Stimulated activated CD4-positive, alpha-beta T cell treated with anti-CD3 and anti-CD28 coated beads, TNF-alpha, amount 100 ng/mL, for 48 hours (primary cell): ENCODE results near the gene C16orf95.

ENCODE experiments used
- DNase-seq, 3 donors: peaks; one replicate each; pipeline ENCODE4 v3.0.0-alpha.2; 2020; ENCODE audit warnings: low read depth in 3 of 3

The C16orf95 gene

DNA sequence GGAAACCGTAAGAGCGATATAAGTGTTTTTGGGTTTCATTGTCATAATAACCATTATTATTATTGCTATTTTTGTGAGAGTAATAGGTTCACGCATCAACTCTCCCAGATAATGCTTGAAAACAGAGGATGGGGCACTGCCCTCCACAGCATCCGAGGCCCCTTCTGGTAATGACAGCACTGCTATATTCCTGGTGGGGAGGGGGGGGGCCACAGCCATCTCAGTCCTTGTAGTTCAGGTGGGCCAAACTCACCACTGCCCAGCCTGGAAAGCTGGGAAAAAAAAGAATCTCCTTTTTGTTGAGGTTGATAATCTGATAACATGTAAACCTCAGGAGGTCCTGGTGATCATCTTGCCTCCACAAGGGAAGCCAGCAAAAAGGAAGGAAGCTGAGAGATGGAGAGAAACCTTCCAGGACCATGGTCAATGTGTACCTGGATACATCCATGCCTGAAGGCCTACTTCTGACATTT lies 706 bp downstream of the C16orf95 start:
- DNase-seq: no peak

DNA sequence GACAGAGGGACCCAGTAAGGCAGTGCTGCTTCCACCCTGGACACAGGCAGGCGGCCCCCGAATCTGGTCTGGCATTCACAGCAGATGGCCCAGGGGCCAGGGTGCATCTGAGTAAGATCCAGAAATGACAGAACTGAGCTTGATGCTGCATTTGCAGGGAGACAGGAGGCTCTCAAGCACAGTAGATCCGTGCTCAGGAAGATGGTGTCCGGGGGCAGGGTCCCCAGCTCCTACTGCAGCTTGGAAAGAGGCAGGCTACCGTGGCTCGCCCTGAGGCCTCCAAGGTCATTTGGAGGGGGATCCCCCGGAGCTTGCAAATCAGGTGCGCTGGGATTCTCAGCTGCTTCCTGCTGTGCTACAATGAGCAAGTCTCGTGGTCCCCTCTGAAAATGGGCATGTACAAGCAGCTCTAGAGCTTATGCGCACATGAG lies 2.2 kb downstream of the C16orf95 start:
- no peak for DNase-seq

DNA sequence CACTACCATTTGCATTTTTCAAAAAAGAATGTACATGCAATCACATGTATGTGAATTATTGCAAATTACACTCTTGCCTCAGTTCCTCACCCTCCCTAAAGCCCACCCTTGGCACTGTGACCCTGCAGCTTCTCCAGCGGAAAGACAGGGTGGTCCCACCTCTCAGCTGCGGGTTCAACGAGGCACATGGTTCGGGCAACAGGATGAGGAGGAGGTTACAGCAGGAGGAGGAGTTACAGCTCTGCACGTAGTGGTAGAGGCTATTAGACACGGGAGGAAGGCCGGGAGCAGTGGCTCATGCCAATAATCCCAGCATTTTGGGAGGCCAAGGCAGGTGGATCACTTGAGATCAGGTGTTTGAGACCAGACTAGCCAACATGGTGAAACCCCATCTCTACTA lies 5.2 kb downstream of the C16orf95 start:
- DNase-seq: no peak

DNA sequence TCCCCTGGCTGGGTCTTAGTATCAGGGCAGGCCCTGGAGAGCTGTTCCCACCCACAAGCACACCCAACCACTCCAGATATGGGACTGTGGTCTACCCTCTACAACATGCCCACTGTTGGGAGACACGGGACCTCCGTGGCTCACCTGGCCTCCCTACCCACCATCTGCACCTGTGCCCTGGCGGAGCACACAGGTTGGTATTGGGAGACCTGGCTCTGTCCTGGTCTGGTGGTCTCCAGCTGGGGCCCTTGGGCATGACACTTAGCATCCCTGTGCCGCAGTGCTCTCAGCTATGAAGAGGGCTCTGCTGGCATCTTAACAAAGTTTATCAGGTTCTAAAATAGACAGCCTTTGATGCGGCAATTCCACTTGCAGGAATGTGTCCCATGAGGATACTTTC lies 5.8 kb downstream of the C16orf95 start:
- no peak for DNase-seq

DNA sequence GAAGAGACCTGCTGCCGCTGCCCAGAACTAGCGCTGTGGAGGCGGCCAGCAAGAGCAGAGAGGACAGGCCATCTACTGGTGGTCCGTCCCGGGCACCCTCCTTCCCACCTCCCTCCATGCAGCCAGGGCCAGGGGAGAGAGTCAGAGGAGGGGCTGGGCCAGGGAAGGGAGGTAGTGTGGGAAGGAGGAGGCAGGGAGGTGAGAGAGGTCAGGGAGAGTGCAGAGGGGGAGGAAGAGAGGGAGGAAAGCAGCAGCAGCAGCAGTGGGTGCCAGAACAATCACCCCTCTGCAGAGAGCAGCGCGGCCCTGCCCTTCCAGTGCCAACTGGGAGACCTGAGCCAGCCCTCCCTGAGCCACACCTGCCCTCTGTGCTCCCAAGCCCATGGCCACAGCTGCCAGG lies 6.6 kb downstream of the C16orf95 start:
- DNase-seq: no peak

DNA sequence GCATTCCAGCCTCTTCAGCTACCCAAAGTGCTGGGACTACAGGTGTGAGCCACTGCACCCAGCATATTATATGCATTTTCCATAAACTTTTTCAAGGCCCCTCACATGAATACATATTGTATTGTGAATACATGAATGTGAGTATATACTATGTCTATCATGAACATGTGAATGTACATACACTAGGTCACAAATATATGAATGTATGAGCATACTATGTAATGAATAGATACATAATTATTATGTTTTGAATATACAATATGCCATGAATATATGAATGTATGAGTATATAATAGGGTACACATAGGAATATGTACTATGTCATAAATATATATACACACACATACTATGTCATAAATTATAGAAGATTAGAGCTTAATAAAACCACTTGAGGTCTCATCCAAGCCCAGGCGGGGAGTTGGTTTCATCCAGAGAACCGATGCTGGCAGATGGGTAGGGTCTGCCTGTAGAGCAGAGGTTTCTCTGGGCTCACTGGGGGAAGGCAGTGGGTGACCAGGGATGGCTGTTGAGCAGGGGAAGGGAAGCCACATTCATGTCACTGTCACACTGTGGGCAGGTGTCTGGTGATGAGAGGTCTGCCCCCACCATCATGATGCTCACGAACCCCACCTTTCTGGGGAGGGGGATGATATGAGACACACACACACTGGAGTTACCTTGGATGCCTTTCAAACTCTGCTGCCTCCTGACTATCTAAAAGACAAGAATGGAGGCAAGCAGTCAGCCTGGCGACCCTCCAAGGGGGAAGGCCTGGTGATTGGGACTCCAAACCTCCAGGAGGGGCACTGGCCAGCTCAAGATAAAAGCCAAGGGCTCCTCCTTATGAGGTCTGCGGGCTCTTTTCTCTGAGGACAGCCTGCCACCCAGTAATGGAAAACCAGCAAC lies 7.3 kb downstream of the C16orf95 start:
- no peak for DNase-seq

DNA sequence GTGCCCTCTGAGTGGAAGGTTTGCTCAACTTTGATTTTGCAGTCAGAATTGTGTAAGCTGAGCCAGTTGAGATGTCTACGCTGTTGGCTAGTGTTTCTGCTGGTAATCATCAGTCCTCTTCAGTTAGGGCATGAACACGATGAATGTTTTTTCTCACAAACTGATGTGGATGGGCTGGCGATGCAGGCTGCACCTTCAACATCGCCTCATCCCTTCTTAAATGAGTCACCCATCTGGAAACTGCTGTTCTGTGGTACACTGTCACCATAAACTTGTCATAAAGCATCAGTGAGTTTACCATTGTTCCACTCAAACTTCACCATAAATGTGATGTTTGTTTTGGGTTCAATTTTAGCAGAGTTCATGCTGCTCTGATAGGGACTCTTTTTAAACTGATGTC lies 8.4 kb downstream of the C16orf95 start:
- DNase-seq: peak in 1 of 3 donors; percentile 8

DNA sequence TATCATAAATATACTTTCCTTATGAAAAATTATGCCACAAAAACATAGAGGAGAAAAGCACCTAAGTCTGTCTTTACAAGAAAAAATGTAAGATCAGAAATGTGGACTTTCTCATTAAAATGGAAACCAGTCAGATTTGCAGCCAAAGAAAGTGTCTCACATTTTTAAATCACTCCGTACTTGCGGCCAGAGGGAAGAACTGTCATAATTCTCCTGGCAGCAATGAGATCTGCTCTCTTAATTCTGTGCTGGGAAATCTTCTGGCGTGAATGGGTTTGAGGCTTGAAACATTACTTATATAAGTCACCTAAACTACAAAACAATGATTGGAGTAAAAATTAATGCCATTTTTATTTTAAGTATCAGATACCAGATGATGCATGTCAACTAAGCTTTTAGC lies 10.7 kb downstream of the C16orf95 start:
- no peak for DNase-seq

DNA sequence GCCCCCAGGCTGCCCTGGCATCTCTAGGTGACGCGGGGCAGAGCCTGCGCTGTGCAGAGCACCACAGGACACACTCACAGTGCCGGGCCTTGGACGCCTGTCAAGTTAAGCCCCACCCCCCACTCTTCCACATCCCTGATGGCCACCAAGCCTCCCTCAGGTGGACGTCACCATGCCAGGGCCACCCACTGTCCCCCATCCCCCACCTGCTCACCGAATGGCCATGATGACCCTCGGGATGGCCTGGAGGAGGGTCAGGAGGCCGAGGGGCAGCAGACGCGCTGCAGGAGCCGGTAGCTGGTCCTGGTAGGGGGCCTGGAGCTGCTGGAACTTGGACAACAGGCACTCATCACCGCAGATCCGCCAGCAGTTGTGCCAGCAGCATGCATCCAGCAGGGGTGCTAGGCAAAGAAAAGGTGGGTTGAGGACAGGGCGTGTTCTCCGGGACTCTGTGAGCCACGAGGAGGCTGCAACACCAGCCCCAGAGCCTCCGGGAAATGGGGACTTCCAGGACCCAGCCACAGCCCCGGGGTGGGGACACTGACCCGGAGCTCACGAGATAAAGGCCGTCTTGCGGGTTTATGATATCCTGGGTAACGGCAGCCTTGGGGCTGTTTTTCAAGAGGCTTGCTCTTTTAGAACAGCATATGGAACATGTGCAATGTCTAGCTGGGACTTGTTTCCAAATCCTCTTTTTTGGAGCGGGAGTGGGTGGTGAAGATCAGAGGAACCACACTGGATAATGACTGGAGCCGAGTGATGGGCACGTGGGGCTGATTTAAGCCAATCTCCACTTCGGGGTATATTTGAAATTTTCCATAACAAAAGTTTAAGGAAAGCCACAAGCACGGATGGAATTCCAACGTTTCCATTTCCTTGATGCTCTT lies 11.4 kb downstream of the C16orf95 start:
- no peak for DNase-seq

DNA sequence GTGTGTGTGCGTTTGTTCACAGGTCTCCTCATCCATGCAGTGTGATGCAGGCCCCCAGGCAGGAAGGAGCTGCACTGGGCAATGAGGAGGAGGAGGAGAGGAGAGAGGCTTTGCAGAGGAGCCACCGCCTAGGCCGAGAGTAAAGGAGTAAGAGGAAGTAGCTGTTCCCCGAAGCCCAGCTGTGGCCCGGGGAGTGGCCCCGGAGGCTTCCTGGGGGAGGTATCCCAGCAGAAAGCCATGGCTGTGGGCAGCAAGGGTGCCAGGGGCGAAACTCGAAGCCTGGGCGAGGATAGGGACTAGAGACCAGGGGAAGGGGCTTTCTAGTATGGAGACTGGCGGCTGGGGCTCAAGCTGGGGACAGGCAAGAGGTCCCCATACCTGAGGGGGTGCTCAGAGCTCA lies 12.2 kb downstream of the C16orf95 start:
- no peak for DNase-seq

DNA sequence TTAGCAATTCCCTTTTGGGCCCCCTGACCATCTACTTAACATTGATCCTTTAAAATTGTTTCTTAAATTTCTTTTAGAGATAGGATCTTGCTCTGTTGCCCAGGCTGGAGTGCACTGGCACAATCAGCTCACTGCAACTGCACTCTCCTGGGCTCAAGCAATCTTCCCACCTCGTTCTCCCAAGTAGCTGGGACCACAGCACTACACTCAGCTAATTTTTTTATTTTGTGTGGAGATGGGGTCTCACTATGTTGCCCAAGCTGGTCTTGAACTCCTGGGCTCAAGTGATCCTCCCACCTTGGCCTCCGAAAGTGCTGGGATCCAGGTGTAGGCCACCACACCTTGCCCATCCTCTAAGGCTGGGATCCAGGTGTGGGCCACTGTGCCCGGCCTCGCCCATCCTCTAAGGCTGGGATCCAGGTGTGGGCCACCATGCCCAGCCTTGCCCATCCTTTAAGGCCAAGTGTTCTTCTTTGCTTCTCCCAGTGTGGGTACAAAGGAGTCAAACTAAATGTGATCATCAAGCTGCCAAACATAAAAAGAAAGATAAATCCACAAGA lies 13.2 kb downstream of the C16orf95 start:
- DNase-seq: no peak

DNA sequence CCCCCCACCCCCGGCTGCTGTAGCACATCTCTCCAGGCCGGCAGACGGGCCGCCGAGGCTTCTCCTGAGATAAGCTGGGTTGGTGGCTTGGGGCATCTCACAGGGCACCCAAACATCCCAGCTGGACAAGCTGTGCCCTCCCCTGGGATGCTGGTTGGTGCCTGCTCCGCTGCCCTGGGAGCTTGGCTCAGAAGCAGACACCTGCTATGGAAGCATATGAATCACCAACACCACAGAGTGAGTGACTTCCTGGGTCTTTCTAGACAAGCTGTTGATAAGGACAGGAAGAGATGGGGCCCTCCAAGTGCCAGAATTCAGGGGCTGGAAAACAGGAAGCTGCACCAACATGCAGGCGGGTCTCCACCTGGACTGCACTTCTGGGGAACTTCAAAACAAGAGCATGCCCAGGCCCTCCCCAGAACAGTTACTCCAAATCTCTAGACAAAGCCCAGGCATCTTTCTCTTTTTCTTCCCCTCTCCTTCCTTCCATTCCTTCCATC lies 13.7 kb downstream of the C16orf95 start:
- DNase-seq: peak in 1 of 3 donors; percentile 11

DNA sequence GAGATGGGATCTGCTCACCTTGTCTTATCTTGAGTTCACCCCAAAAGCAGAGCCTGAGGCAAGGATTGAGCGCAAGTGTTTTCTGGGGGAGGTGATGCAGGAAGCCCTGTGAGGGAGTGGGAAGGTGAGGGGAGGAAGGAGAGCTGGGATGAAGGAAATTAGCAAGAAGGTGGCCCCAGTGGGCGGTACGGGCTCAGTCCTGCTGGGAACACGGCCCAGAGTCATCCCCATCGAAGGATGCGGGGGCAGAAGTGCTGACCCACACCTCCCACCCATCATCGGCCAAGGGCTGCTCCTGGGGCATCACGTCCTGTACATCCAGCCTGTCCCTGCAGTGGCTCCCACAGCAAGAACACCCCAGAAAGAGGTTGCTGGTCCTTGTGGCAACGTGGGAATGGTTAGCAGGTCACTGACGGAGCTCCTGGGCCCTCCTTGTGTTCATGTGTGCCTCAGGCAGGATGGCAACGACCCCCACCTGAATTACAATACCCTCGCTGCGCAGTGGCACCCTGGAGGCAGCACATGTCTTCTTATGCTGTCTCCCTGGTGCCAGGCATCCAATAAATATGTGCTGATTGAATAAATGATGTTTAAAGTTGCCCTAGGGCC lies 18.2 kb downstream of the C16orf95 start:
- DNase-seq: no peak

DNA sequence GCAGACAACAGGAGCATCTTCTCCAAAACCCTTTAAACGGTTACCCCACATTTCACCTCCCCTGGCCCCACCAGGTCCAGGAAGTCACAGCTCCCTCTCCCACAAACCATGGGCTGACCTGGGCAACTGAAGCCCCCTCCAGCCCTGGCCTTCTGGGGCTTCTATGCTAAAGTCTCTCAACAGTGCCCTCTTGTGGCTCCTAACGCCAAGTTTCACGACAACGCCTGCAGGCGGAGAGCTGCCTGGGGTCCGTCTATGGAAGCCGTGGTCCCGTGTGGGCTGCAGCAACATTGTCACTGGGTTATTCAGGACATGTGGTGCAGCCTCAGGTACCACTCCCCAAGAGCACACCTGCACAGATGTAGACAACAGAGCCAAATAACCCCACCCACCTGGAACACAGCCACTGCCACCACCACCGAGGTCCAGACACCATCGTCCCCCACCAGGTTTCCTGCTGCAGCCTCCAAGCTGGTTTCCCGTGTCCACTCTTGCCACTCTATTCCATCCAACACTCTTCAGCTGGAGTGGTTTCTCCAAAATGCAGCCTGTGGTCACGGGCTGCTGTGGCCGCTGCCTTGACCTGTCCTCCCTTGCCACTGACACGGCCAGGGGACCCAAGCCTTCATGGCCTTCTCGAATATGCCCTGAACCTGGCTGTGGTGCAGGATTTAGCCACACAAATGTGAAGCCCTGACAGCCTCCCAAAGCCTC lies 19.1 kb downstream of the C16orf95 start:
- DNase-seq: peak in 1 of 3 donors; percentile 43

DNA sequence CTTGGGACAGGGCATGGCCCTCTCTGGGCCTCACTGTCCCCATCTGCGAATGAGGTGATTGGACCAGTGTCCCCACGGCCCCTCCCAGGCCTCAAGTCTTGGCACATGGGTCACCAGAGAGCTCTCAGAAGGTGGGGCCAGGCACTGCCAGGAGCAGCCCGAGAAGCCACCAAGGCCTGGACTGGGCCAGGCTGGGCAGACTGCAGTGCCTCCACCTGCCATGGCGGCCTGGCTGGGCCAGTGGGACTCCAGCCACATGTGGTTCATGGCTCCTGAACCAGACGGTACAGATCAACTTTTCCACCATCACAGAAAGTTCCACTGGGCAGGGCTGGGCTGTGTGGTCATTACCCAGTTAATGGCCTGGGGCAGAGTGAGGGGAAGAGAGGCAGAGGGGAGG lies 19.8 kb downstream of the C16orf95 start:
- DNase-seq: no peak

DNA sequence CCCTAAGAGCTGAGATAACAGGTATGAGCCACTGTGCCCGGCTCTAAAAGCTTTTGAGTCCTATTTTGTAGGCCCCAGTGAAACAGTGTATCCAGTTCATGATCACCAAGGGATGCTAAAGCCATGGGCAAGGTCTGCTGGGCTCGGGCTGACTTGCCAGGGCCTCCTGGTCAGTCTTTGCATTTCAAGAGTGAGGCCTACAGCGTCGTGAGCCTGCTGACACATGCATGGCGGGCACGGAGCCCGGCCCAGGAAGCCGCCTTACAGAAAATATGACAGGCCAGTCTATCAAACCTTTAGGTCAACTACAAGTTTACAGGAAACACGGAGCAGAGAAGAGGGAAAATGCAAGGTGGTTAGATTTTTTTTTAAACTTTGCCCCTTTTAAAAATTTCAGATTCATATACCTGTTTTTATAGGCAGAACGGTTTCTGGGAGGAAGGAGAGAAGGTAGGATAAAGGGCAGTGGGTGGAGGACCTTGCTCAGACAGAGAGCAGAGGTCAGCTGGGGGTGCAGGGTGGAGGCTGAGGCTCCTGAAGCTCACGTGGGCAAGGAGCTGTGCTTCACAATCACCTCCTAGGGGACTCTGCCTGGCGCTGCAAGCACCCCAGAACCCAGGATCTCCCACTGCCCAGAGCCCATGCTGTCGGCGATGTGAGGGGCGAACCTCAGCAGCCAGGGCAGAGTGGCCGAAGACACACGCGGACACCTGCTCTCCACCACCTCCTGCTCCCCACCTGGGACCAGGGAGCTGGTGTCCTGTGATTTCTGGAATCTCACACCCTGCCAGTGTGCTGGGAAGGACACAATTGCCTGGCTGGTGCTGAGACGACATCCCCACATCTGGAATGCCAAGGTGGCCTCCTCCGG lies 21.3 kb downstream of the C16orf95 start:
- DNase-seq: no peak

DNA sequence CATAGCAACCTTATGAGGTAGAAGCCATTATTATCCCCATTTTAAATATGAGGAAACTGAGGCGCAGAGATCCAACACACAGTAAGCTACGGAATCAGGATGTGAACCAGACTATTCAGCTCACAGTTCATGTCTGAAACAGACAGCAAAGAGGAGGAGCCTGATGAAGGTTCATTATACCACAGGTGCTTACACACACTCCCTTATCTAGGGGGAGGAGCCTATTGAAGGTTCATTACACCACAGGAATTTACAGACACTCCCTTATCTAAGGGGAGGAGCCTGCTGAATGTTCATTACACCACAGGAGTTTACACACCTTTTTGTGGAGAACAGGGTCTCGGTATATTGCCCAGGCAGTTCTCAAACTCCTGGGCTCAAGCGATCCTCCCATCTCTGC lies 21.9 kb downstream of the C16orf95 start:
- no peak for DNase-seq

DNA sequence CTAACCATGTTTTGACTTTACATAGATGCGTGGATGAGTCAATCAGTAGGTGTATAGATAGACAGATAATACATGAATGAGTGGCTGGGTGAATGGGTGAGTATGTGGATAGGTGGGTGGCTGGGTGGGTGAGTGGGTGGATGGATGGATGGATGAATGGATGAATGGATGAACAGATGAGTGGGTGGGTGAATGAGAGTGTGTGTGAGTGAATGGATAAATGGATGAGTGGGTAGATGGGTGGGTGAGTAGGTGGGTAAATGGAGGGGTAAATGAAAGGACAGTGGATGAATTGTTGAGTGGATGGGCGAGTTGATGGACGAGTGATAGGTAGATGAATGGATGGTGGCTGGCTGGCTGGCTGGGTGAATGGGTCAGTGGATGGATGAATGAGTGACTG lies 23.2 kb downstream of the C16orf95 start:
- DNase-seq: no peak

DNA sequence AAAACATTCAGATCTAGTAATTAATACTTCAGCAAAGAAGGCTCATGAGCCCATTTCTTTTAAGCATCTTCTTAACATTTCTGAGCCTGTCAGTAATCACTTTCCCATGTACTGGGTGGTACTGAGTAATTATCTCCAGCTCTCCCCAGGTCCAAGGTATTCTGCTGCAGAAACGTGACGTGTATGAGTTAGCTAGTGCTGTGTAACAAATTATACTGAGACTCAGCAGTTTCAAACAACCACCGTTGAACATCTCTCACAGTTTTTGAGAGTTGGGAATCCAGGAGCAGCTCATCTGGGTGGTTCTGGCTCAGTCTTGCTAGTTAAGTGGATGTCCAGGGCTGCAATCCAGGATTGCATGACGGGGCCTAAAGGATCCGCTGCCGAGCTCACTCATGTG lies 25.2 kb downstream of the C16orf95 start:
- DNase-seq: no peak

DNA sequence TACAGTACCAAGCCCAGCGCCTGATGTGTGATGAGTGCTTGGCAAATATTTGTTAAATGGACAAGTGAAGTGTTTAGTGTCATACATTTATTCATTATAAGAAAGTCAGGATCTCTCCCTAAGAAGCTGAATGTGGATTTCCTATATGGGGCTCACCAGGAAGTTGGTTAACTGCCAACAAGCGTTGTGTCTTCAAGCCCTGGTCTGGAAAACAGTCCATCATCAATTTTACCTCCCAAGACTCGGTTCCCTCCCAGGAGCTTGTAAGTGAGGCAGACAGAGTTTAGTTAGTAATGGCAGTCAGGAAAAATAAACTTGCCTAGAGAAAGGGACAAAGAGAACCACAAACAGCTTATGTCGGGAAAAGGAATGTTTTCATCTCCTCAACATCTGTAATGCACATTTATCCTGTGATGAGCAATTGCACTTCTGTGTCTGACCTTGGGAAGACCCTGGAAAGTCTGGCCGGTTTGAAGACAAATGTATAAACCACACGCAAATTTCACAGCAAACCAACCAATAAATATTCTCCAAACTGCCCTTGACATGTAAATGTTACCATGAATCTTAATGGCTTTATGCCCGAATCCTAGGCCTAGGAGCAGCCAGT lies 28.3 kb downstream of the C16orf95 start:
- no peak for DNase-seq
